ENCODE results near the gene LINGO3.
A peak's percentile ranks its signal among the peaks of the same experiment; 100 is the strongest.

The LINGO3 gene

DNA sequence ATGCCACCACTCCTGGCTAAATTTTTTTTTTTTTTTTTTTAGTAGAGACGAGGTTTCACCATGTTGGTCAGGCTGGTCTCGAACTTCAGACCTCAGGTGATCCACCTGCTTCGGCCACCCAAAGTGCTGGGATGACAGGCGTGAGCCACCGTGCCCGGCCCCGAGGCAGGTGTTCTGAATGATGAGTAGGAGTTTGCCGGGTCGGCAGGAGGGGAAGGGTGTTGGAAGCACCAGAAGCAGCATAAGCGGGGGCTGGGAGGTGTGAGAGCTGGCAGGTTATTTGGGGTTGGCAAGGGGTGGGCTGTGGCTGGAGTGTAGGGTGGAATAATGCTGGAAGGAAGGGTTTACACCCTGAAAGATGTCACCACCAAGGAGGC is 22.3 kb upstream of the LINGO3 start:
- TF ChIP-seq, protein P1, sequence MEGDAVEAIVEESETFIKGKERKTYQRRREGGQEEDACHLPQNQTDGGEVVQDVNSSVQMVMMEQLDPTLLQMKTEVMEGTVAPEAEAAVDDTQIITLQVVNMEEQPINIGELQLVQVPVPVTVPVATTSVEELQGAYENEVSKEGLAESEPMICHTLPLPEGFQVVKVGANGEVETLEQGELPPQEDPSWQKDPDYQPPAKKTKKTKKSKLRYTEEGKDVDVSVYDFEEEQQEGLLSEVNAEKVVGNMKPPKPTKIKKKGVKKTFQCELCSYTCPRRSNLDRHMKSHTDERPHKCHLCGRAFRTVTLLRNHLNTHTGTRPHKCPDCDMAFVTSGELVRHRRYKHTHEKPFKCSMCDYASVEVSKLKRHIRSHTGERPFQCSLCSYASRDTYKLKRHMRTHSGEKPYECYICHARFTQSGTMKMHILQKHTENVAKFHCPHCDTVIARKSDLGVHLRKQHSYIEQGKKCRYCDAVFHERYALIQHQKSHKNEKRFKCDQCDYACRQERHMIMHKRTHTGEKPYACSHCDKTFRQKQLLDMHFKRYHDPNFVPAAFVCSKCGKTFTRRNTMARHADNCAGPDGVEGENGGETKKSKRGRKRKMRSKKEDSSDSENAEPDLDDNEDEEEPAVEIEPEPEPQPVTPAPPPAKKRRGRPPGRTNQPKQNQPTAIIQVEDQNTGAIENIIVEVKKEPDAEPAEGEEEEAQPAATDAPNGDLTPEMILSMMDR (IDR thresholded peaks at IDR 0.05; ENCODE audit: low read depth, low read length, missing control alignments): no peak
- no peak overlapping the region for H3K4me3 ChIP-seq (ENCODE audit: low read depth, low read length)
- in situ Hi-C loops (cut with HindIII; ENCODE audit: low sequenced_read_pairs): no loop called here
- no peak for DNase-seq (ENCODE audit: low read depth)

DNA sequence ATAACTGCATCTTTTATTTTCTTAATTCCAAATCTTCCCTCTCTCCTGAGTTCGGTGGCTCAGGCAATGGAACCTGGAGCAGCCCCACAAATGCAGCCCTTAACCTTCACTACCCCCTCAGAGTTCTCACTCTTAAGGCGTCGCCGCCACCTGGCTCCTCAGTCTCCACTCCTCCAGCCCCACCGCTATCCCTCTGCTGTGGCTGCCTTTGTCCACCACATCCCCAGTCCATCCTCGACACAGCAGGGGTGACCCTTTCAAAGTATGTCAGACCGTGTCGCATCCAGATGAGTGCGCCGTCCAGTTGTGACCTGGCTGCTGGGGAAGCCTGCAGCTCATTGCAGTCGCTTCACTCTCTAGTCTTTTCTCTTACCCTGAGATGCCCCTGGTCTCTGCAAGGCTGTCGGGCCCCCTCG is 21.6 kb upstream of the LINGO3 start:
- no peak for DNase-seq (ENCODE audit: low read depth)
- TF ChIP-seq, protein P1 (IDR thresholded peaks at IDR 0.05; ENCODE audit: low read depth, low read length, missing control alignments): no peak

DNA sequence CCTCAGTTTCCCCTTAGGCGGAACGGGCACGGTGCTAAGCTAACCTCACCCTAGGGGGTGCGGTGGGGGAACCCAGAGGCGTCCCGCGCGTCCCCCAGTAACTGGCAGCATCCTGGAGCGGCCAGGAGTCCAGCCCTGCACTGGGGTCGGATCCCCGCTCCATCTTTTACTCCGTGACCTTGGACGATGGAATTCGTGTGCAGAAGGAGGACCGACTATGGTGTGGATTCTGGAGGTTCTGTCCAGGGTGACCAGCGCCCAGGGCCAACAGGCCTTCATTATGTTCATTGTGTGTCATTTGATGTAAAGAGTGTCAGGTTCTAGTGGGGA is 21.2 kb upstream of the LINGO3 start:
- no peak for DNase-seq (ENCODE audit: low read depth)
- H3K4me3 ChIP-seq (ENCODE audit: low read depth, low read length): peak overlapping the region; percentile 91
- TF ChIP-seq, protein P1 (IDR thresholded peaks at IDR 0.05; ENCODE audit: low read depth, low read length, missing control alignments): no peak
- in situ Hi-C loops (cut with HindIII; ENCODE audit: low sequenced_read_pairs): loop anchor here (5.0 to 10.0 kb wide), 2 partner anchors 64 to 92 kb away; partner anchors contain the start of genes PLEKHJ1 and SF3A2

More for the DNA sequence above, 21.6 kb upstream of the LINGO3 start:
- peak overlapping the region; percentile 91 for H3K4me3 ChIP-seq (ENCODE audit: low read depth, low read length)
- in situ Hi-C loops (cut with HindIII; ENCODE audit: low sequenced_read_pairs): loop anchor here (5.0 to 10.0 kb wide), 2 partner anchors 65 to 92 kb away; partner anchors contain the start of genes PLEKHJ1 and SF3A2

DNA sequence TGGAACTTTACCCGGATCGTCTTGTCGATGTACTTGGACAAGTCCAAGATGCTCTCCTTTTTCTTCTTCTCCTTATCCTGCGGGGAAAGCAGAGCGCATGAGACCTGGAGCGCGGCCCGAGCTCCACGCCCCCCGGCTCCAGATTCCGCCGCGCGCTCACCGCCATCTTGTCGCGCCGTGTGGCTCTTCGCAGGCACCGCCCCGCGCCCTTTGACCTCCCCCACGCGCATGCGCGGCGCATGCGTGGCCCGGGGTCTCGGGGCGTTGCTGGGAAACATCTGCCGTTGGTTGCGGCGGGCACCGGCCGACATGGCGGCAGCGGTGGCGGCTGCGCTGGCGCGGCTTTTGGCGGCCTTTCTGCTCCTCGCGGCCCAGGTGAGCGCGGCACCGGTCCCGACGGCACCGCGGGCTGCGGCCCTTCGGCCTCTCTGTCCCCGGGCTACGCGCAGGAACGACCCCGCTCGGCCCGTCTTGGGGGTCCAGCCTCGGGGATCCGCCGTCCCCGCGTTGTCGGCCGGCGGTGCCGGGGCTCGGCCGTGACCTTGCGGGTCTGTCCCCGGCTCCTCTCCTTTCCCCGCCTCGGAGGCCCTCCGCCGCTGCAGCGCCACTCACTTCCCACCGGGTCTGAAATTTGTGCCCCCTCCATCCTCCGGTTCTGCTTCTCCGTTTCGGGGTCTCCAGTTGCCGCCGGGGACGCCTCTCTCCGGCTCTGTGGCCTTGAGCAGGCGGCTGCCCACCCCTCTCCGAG is 20.6 kb upstream of the LINGO3 start, which contains the start of the genes LSM7 and SPPL2B:
Gene LSM7, minus strand, starts transcription at position 186 of the 748 bp plus-strand sequence. Its CDS starts 20 bp downstream, at position 166.
Gene SPPL2B, plus strand, starts transcription at position 284 of the 748 bp plus-strand sequence. Its CDS starts 26 bp downstream, at position 310.
- peak within 1 kb of the TSS; percentile 91 for H3K4me3 ChIP-seq (ENCODE audit: low read depth, low read length)
- in situ Hi-C loops (cut with HindIII; ENCODE audit: low sequenced_read_pairs): loop anchor here (5.0 to 10.0 kb wide), 2 partner anchors 64 to 91 kb away; partner anchors contain the start of genes PLEKHJ1 and SF3A2
- TF ChIP-seq, protein P1 (IDR thresholded peaks at IDR 0.05; ENCODE audit: low read depth, low read length, missing control alignments): no peak
- DNase-seq (ENCODE audit: low read depth): peak; percentile 49

DNA sequence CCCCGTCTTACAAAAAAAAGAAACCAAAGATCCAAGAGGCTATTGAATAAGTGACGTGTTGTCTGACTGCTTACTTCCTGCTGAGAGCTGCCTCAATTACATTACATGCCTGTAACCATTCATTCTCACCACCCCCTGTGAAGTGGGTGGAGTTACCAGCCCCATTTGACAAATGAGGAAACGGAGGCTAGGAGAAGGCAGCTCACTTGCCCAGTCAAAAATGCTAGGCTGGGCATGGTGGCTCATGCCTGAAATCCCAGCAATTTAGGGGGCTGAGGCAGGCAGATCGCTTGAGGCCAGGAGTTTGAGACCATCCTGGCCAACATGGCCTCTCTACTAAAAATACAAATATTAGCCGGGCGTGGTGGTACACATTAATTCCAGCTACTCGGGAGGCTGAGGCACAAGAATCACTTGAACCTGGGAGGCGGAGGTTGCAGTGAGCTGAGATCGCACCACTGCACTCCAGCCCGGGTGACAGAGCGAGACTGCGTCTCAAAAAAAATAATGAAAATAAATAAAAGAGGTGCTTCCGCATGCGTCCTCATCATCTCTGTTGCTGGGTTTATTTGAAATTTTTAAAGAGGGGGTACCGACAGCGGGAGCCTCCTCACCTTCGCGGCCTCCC is 19.9 kb upstream of the LINGO3 start:
- TF ChIP-seq, protein P1 (IDR thresholded peaks at IDR 0.05; ENCODE audit: low read depth, low read length, missing control alignments): no peak
- DNase-seq (ENCODE audit: low read depth): peak; percentile 43
- in situ Hi-C loops (cut with HindIII; ENCODE audit: low sequenced_read_pairs): loop anchor here (5.0 to 10.0 kb wide), 2 partner anchors 63 to 91 kb away; partner anchors contain the start of genes PLEKHJ1 and SF3A2
- peak overlapping the region; percentile 91 for H3K4me3 ChIP-seq (ENCODE audit: low read depth, low read length)

DNA sequence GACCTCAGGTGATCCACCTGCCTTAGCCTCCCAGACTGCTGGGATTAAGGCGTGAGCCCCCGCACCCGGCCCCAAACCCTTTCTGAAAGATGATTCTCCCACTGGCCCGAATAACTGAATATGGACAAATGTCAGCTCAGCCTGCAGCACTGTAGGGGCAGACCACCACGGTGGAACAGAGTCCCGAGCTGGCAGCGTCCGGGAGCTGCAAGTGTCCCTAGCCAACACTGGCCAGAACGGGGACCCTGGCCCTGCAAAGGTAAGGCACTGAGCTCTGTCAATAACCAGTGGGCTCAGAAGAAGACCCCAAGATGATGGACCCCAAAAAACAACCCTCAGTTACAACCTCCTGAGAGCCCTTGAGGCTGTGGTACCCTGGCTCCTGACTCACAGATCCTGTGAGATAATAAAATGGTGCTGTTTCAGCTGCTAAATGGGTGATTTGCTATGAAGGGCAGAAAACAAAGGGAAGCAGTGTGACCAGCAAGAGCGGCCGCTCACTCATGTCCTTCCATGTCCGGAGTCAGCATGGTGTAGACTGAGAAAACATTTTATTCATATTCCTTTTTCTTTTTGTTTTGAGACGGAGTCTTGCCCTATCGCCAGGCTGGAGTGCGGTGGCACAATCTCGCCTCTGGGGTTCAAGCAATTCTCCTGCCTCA is 18.9 kb upstream of the LINGO3 start:
- TF ChIP-seq, protein P1 (IDR thresholded peaks at IDR 0.05; ENCODE audit: low read depth, low read length, missing control alignments): no peak
- in situ Hi-C loops (cut with HindIII; ENCODE audit: low sequenced_read_pairs): loop anchor here (5.0 to 10.0 kb wide), 2 partner anchors 62 to 90 kb away; partner anchors contain the start of genes PLEKHJ1 and SF3A2
- no peak for DNase-seq (ENCODE audit: low read depth)
- H3K4me3 ChIP-seq (ENCODE audit: low read depth, low read length): peak overlapping the region; percentile 91

Data from astrocyte of the cerebellum (primary cell).